Effector CD8-positive, alpha-beta T cell (primary cell): ENCODE results near the gene GGT7.
A peak's percentile ranks its signal among the peaks of the same experiment; 100 is the strongest.
"Not testable (repeated sequence)": the region's sequence is repeated elsewhere in the genome, so short reads cannot be mapped to it uniquely, and the experiment has no call there.

Source experiments
- DNase-seq: peaks from one replicate; lab custom pipeline; 2025; lab: John Stamatoyannopoulos, UW

GGT7 gene

DNA sequence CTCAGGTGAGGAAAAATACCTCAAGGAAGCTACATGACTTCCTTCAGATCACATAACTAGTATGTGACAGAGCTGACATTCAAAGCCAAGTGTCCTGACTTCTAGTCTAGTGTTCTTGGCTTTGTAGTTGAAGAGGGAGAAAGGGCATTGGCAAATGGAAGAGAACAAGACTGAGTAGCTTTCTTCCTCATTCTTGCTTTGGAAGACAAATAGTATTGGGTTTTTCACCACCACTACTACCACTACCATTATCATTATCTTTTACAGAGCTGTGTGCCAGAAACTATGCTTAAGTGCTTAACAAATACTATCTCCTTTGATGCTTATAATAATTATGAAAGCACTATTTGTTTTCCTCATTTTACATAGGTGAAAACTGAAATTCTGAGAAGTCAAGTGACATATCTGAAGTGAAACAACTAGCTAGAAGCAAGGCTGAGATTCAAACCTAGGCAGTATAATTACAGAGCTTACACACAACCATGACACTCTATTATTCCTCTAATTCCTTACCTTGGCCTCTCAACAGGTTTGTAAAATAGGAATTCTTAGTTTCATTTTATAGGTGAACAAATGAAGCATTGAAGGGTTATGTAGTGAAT, 10.5 kb upstream of the GGT7 start:
- no peak for DNase-seq

DNA sequence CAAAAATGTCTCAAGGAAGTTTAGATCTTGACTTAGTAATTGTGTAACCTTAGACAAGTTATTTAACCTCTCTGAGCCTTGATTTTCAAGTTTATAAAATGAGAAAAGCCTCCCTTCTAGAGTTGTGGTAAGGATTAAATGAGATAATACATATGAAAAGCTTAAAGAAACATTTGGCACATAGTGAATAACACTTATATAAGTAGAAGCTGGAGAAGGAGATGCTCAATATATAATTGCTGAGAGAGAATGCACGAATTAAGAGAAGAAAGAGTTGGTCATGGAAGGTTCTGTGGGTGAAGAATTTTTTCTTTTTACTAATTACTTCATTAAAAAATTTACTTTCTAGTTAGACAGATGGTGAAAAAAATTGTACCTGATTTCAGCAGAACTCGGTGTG, 9.0 kb upstream of the GGT7 start:
- no peak for DNase-seq

DNA sequence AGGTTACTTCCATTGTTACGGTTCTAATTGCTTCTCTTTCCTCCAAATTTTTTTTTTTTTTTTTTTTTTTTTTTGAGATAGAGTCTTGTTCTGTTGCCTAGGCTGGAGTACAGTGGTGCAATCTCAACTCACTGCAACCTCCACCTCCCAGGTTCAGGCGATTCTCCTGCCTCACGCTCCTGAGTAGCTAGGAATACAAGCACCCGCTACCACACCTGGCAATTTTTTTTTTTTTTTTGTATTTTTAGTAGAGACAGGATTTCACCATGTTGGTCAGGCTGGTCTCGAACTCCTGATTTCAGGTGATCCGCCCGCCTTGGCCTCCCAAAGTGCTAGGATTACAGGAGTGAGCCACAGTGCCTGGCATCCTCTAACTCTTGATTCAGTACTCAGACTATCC, 8.3 kb upstream of the GGT7 start:
- not testable (repeated sequence) for DNase-seq

DNA sequence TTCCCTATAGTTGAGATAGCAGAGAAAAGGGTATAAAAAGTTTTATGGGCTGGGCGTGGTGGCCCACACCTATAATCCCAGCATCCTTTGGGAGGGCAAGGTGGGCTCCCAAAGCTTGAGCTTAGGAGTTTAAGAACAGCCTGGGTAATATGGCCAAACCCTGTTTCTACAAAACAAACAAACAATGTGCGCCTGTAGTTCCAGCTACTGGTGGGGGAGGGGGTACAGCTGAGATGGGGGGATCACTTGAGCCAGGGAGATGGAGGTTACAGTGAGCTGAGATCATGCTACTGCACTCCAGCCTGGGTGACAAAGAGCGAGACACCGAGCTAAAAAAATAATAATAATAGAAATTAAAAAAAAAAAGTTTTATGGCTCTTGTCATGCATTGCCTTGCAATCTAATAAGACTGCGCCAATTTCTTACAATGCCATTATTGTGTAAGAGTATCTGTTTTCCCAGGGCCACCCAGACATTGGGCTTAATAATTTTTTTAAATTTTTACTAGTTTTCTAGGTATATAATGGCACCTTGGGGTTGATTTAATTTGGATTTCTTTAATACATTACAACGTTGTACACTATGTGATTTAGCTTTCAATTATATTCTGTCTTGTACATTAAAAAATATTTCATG, 7.7 kb upstream of the GGT7 start:
- no peak for DNase-seq

DNA sequence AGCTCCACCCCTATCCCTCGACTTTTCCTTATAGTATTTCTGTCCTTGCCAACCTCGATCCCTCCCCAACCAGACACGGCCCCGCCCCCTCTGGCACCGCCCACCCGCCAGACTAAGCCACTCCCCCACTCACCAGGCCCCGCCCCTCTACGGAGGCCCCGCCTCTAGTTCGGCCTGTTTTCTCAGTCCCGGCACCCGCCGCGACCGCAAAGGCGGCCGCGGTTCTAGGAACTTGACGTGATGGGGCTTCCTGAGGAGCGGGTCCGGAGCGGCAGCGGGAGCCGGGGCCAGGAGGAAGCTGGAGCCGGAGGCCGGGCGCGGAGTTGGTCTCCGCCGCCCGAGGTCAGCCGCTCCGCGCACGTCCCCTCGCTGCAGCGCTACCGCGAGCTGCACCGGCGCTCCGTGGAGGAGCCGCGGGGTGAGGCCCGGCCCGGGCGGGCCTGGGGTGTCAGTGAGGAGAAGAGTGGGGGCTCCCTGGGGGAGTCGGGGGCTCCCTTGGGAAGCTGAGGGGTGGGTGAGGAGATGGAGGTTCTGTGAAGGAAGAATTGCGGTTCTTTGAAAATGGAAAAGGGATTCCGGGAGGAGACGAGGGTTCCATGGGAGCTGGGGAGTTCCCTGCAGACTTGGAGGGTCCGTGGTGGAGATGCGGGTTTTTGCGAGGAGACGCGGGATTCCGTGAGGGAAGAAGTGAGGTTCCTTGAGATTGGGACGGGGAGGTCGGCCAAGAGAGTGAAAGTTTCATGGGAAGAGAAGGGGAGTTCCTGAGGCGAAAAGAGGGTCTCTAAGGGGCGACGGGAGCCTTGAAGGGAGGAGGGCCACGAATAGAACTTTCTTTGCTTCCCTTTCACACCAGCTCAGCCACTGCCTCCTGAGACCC, 4.0 kb upstream of the GGT7 start, which contains the start of gene ACSS2:
ACSS2 (plus strand) TSS at position 207 of the 877 bp plus-strand sequence; CDS start at position 241, 34 bp downstream.
- DNase-seq = peak; percentile 94

DNA sequence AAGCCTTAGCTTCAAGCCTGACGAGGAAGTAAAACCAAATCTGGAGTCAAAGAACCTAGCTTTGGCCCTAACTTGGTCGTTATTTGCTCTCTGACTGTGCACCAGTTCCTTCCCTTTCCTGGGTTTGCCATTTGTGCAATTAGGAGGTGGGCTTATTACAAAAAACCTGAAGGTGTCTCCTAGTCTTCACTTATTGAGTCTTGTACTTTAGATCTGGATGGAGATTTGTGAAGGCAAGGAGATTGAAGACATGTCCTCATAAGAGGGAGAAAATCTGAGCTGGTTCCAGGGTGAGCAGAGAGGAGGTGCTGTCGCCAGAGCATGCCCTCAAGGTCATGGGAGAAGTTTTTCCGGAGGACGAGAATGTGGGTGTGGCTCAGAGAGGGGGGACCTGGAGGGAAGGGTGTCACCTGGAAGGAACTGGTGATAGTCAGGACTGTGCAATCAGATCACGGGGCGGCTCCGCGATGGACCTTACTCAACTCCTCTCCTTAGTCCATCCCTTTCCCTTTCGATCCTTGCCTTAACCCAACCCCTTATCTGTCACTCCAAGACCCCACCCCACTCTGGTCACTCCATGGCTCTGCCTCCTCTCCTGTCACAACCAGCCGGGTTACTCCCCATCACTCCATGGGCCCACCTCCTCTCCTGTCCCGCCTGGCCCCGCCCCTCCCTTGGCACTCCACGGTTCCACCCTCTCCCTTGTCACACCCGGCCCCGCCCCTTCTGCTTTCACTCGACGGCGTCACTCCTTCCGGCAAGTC, 3.2 kb upstream of the GGT7 start:
- DNase-seq = no peak

DNA sequence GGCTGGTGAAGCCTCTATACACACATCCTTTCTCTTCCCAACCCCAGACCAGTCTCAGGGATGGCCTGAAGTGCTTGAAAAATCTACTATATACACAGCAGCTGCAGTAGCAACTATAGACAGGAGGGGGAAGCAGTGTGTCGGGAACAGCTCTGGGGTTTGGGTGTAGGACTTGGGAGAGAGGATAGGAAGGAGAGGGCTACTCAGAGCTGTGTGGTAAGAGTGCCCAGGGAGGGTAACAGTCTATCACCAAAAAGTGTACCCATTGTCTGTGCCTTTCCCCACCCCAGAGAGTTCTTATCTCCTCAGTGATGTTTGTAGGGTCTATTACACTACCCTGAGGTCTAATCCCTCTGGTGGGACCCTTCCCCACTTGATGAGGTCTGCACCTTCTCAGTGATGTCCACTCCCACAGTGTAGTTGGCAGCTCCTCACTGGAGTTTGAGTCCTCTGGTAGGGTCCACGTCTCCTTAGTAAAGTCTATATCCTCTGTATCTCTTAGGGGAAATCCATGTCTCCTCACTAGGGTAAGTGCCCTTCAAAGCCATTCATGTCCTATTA, 1.5 kb upstream of the GGT7 start:
- DNase-seq = peak; percentile 9

DNA sequence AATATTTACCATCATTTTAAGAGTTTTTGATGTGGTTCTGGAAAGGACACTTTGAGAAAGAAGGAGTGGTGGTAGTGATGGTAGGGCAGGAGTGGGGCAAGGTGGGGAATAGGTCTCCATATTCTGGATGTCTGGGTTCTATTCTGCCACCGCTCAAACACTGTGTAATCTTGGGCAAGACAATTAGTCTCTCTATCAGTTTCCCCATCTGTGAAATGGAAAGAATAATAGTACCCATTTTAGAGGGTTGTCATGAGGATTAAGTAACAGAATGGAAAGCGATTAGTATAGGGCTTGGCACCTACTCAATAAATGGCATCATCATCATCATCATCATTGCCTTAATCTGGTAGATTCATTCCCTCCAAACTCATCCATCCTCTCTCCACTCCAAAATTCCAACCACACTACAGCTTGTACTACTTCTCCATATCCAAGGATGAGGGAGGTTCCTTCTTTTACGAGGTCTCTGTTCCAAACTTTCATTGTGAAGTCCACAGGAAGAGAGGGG, 982 bp upstream of the GGT7 start:
- DNase-seq = no peak

DNA sequence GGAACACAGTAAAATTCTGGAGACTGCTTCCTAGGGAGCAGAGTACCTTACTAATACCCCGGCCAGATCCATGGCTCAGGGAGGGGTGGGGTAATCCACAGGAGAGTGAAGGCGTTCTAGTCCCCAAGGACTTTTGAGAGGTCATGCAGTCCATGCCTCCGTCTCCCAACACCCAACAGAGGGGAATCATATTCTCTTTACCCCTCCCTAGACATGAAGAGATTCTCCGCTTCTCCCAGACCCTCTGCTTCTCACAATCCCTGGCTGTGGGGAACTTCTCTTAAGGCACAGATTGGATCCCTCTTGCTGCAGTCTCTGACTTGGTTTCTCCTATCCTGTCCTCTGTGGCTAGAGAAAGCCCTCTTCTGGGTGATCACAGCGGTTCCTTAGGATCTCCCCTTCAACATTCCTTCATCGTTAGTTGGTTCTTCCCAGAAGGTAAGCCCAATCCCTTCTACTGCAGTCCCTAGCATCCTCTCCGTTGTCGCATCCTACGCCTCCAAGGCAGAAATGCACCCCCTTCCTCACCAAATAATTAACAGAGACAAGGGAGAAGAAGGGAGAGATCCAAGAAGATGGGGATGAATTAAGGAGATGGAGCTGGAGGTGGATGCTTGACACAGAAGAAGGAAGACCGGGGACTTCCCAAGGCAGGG, 562 bp downstream of the GGT7 start:
- no peak for DNase-seq

DNA sequence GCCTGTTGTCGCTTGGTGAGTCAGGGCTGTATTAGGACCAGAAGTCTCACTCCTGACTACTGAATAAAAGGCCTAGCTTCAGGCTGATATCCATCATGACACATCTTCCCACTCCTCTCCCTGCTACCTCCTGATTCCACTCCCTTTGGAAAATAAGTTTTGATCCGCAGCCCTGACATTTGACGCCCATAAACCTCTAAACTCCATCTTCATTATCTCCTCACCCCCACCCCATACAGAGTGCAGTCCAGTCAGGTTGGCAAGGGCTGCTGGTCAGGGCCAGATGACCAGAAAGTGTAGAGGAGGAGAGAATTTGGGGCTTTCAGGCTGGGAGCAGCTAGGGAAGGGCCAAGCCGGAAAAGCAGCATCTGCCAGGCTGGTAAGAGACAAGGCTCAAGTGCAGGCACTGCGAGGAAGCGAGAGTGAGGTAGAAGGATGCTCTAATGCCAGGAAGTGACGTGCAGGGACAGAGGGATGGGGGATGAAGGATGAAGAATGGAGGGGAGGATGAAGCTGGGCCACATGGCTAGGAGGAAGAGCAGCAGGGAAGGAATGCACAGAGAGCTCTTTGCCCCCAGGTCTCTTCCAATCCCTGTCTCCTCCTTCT, 1.2 kb downstream of the GGT7 start:
- DNase-seq = no peak

DNA sequence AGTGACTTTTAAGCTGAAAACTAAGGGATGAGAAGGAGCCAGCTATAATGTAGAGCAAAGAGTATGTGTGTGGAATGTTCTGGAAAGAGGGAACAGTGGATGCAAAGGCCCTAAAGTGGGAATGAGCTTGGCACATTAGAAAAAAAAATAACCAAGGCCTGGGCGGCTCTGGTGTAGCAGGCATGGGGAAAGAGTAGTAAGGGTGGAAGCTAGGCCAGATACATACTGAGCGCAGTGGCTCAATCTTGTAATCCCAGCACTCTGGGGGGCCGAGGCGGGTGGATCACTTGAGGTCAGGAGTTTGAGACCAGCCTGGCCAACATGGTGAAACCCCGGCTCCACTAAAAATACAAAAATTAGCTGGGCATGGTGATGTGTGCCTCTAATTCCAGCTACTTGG, 8.4 kb downstream of the GGT7 start:
- DNase-seq = no peak

DNA sequence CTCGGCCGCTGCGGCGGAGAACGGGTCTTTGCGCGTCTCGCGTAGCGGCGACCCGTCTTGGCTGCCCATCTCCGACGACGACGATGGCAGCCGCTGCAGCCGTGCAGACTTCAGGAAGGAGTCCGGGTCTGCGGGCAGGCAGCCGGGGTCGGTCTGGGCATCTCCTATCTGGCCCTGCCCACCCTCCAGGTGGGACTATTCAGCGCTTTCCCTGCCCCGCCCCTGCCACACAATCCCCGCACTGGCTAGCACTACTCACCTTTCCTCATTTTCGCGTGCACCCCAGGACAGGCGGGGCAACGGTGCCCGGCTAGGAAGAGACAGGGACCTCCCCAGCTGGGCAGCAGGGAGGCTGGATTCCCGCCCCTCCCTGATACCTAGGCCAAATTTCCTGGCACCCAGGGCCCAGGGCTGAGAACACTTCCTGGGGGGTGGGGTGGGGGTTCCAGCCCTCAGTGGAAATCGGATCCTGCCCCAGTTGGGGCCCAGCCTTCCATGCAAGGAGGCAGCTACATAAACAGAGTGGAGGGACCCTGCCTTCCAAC, 9.2 kb downstream of the GGT7 start:
- DNase-seq = no peak

DNA sequence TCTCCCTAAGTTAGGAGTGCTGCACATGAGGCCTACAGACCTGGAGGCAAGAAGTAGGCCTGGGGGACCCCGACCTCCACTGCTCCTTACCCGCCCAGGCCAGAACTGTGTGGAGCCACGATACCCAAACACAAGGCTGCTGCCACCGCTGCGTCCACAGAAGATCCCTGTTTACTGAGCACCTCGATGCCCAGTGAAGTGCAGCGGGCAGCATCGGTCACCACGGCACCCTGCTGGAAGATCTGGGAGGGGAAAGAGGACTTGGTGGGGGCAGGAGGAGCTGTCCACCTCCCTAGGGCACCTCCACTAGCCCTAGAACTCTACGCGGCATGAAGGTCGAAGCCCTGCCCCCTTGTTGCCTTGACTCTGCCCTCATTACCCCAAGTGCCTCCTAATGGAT, 9.9 kb downstream of the GGT7 start:
- DNase-seq = no peak

DNA sequence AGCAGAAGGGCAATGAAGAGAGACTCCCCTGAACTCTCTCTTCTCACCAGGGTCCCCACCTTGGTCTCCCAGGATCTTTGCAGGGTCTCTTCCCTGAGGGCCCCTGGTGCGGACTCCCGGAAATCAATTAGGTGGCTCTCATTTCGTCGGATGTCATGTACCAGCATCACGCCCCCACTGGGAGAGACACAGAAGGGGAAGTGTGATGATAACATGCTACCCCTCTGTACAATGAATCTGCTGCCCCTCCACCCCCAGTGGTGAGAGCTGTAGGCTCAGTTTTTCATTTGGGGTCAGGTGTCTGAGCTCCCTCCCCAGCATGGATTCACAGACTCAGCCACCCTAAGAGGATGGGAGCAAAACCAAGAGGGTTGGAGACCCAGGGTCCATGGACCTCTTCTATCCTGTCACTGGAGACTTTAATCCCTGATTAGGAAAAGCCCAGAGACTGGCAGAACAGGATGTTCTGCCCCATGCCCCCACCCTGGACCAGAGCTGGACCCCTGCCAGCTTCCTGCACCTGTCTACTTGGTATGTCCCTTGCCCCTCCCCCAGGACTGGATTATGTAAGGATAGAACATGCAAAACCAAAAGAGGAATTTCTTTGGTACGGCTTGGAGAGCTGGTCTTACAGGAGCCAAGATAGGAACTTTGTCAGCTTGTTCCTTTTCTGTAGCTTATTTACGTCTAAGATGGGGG, 11.1 kb downstream of the GGT7 start:
- DNase-seq = no peak

DNA sequence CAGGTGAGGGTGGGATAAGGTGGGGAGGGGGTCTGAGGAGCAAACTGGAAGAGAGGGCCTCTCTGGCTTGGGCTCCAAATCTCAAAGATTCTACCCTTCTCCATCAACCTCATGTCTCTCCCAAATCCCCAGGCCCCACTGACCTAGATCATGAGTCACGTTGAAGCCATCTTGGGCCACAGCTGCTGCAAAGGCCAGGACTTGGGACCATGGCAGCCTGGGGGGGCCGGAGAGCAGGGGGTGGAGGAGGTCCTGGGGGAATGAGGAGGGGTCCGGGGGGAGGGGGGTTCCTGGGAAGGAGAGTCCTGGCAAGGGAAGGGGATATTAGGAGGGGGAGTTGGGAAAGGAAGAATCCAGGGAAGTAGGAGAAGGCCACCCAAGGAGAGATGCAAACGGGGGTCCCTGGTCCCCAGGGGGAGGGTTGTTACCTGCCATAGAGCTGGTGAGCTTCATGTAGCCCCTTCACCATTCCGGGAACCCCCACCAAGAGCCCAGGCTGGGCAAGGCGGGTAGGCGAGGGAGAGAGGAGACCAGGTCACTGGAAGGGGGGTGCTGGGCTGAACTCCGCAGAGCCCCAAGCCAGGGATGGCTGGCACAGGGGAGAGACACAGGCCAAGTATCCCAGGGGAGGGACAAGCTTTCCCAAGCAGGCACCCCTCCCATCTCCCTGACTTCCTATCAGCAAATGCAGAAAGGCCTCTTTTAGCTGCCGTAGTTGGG, 12.7 kb downstream of the GGT7 start:
- DNase-seq = no peak

DNA sequence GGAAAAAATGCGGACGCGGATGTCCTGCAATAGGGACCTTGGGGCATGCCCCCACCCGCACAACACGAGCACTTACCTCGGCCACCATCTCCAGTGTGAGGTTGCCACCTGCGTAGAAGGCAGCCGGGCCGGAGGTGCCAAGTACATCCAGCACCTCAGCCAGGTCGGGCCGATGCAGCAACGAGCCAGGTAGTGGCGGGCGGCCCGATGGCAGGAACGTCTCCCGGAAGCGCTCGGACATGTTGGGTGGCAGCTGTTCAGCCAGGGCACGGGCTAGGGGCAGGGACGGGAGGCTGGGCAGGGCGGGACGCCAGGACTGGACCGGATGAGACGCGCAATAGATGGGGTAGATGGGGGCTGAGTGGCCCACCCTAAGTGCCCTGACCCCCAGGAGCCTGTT, 13.3 kb downstream of the GGT7 start:
- DNase-seq = no peak

DNA sequence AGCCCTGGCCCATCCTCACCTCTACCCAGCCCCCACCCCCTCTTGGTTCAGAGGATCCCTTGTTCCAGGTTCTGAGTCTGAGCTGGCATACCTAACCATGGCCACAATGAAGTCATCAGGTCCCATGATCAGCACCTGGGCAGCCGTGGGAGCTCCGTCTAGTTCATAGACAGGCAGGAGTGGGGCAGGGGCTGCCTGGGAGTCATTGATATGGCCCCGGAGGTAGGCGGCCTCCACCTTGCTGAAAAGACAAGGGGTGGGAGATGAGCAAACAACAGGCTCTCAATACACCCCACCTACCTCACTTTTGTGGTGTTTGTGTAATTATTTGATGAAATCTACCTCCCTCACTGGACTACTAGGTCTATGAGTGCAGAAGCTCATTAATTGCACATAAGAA, 20.4 kb downstream of the GGT7 start:
- DNase-seq = no peak

DNA sequence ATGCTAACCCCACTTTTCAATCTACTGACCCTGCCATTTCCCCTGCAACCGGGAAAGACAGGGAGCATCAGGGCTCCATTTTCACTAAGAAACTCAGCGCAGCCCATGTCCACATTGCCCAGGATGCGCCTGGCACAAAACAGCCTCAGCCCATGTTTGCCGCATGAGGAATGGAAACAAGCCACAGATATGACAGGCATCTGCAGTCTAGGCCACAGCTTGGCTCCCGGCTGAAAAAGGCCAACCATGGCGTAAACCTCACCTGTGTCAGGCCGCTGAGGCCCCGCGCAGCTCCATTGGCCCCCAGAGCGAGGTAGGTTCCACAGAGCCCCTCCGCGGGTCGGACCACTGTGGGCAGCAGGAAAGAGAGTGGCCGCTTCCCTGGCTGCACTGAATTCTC, 21.7 kb downstream of the GGT7 start:
- no peak for DNase-seq

DNA sequence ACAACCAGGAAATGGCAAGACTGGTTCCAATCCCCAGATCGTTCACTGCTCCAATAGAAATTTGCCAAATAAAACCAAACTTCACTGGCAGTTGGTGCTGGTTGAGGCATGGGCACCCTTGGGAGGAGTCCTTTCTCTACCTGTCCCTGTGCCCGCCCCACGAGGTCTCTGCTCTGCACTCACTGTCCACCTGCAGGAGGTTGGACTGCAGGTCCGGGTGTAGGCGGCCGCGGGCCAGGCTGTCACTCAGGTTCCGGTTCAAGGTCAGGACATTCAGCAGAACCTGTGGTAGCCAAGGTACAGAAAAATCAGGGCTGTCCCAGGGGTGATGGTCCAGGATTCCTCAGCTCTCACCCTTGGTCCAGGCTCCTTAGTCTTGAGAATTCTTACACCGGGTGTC, 22.9 kb downstream of the GGT7 start:
- DNase-seq = no peak
